Activated CD4-positive, alpha-beta memory T cell treated with anti-CD3 and anti-CD28 coated beads for 36 hours (primary cell): Measurements from ENCODE around the gene PARVA. TPM values are rescaled to one million over a fixed set of nuclear protein-coding genes. Genes with fewer than 3 reads are reported as not detected.
"Not testable (repeated sequence)": the region's sequence is repeated elsewhere in the genome, so short reads cannot be mapped to it uniquely, and the experiment has no call there.

Experiments
- CTCF ChIA-PET: fragments of 350-600 bp; sonication (Branson Sonifier 250); formaldehyde crosslinking; loops from one replicate; lab custom pipeline; 2021; ENCODE audit warnings: antibody characterized with exemption, inconsistent platforms; lab: Charles Lee
- POLR2A ChIA-PET: fragments of 350-600 bp; sonication (Branson Sonifier 250); formaldehyde crosslinking; loops from one replicate; lab custom pipeline; 2021; ENCODE audit warnings: antibody characterized with exemption; lab: Charles Lee
- DNase-seq: peaks from one replicate; pipeline ENCODE4 v3.0.0-alpha.2; 2020
- H3K27ac Mint-ChIP-seq: one replicate; pipeline ENCODE4 v1.8.0; 2021; ENCODE audit warnings: mixed read lengths
- H3K27me3 Mint-ChIP-seq: one replicate; pipeline ENCODE4 v1.8.0; 2021; ENCODE audit warnings: mixed read lengths
- H3K36me3 Mint-ChIP-seq: one replicate; pipeline ENCODE4 v1.8.0; 2021; ENCODE audit warnings: mixed read lengths
- H3K4me1 Mint-ChIP-seq: one replicate; pipeline ENCODE4 v1.8.0; 2021; ENCODE audit warnings: low read depth, mixed read lengths
- H3K4me3 Mint-ChIP-seq: one replicate; pipeline ENCODE4 v1.8.0; 2021; ENCODE audit warnings: mild to moderate bottlenecking, mixed read lengths
- H3K9me3 Mint-ChIP-seq: one replicate; pipeline ENCODE4 v1.8.0; 2021; ENCODE audit warnings: mixed read lengths
- intact Hi-C: fragments of 100-400 bp; cut with micrococcal nuclease; formaldehyde crosslinking; loops from one replicate; pipeline ENCODE4 v1.15.1; 2023
- total RNA-seq, 2 experiments: library from RNA; stranded (reverse); gene quantifications; one replicate each; pipeline ENCODE4 v1.2.3, GENCODE V29; 2021

Gene PARVA, protein sequence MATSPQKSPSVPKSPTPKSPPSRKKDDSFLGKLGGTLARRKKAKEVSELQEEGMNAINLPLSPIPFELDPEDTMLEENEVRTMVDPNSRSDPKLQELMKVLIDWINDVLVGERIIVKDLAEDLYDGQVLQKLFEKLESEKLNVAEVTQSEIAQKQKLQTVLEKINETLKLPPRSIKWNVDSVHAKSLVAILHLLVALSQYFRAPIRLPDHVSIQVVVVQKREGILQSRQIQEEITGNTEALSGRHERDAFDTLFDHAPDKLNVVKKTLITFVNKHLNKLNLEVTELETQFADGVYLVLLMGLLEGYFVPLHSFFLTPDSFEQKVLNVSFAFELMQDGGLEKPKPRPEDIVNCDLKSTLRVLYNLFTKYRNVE
- under 1 TPM; 0.33 to 0.41 TPM for total RNA-seq

DNA sequence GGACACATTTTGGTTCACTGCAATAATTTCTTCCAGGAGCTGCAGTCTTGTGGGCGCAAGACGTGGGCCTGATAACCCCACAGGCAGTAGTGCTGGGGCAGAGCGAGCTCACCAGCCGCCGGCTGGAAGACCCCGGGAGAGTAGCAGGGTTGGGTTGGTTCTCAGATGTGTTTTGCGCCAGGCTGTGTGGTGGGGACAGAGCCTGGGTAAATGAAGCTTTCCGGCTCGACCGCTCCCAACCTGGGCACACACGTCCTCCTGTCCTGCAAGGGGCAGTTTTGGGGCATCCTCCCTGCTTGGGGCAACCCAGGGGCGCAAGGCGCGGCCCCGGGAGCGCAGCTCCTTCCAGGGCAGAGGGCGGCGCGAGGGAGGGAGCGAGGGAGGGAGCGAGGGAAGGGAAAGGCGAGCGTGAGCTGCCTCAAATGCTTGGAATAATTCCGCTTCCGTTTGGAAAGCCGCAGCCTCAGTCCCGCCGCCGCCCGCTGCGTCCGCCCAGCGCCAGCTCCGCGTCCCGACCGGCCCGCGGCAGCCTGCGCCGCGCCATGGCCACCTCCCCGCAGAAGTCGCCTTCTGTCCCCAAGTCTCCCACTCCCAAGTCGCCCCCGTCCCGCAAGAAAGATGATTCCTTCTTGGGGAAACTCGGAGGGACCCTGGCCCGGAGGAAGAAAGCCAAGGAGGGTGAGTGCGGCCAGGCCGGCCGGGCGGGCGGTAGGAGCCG lies at the start of gene PARVA:
Gene PARVA, plus strand, starts transcription at position 466 of the 718 bp plus-strand sequence. Its CDS starts 77 bp downstream, at position 543.
- peaks cover 9% of the 10 kb centered on the region for H3K9me3 Mint-ChIP-seq
- intact Hi-C loops = no loop called here
- no peaks in the 10 kb centered on the region for H3K36me3 Mint-ChIP-seq
- no peak for DNase-seq
- CTCF ChIA-PET = interaction anchor here (1.1 to 1.5 kb wide), 4 partner anchors 11 to 45 kb away, joined by 3 to 8 read pairs (median 4); no protein-coding TSS in a partner anchor
- POLR2A ChIA-PET = interaction anchor here (0.8 kb wide), 1 partner anchor 12 kb away, joined by 3 read pairs; no protein-coding TSS in a partner anchor
- peak within 1 kb of the TSS; percentile 71 for H3K4me3 Mint-ChIP-seq
- no peak within 1 kb of the TSS for H3K27ac Mint-ChIP-seq
- H3K27me3 Mint-ChIP-seq = peaks cover 8% of the 10 kb centered on the region
- H3K4me1 Mint-ChIP-seq = peaks cover 9% of the 10 kb centered on the region

DNA sequence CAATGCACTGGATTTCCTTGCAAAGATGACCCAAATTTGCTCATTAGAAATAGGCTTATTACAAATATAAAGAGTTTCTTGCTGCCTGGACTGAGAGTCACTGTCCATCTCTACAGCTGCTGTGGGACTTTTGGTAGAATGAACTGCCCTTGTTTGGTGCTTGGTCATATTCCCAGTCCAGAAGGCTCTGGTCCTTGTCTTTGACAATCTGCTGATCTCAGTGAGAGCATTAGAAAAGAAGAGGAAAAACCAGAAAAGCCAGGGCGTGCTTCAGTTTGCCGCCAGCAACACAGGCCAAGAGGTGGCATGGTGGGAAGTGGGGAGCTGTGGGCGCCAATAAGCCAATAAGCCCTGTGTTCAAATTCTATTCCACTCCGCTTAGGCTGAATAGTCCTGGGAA lies 48.2 kb upstream of the PARVA start:
- Mint-ChIP-seq H3K9me3 (no peaks in the 10 kb centered on the region), H3K36me3 (no peaks in the 10 kb centered on the region), H3K4me1 (peaks cover 5% of the 10 kb centered on the region), H3K27ac (no peak overlapping the region), H3K27me3 (no peaks in the 10 kb centered on the region), H3K4me3 (no peak overlapping the region)
- intact Hi-C loops = no loop called here
- no peak for DNase-seq
- ChIA-PET POLR2A (no interaction called here), CTCF (interaction anchor here (0.8 to 6.1 kb wide), 2 partner anchors 112 to 561 kb away, joined by 3 to 112 read pairs; no protein-coding TSS in a partner anchor)

DNA sequence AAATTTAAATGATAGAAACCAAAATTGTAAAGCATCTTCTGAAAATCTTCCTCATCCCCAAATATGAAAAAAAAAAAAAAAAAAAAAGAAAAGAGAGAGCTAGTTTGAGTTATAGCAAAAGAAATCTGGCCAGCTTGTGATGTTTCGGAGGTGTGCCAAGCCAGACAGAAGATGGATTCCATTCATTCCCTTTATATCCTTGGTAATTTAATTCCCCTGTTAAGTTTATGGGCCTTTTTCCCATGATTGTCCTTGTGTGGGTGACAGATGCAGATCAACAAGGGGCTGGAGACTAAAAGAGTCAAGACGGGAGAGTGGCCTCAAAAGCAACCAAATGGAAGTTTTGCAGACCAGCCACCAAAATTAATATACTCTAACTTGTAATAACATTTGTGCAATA lies 47.6 kb upstream of the PARVA start:
- CTCF ChIA-PET = interaction anchor here (0.7 to 6.1 kb wide), 9 partner anchors 8 to 561 kb away, joined by 3 to 112 read pairs (median 4); no protein-coding TSS in a partner anchor
- H3K27ac Mint-ChIP-seq = no peak overlapping the region
- H3K27me3 Mint-ChIP-seq = no peaks in the 10 kb centered on the region
- no peak overlapping the region for H3K4me3 Mint-ChIP-seq
- H3K9me3 Mint-ChIP-seq = no peaks in the 10 kb centered on the region
- H3K36me3 Mint-ChIP-seq = no peaks in the 10 kb centered on the region
- H3K4me1 Mint-ChIP-seq = peaks cover 5% of the 10 kb centered on the region
- DNase-seq = no peak
- POLR2A ChIA-PET = no interaction called here
- intact Hi-C loops = loop anchor here (5.0 kb wide), 1 partner anchor 268 kb away; no protein-coding TSS in a partner anchor

DNA sequence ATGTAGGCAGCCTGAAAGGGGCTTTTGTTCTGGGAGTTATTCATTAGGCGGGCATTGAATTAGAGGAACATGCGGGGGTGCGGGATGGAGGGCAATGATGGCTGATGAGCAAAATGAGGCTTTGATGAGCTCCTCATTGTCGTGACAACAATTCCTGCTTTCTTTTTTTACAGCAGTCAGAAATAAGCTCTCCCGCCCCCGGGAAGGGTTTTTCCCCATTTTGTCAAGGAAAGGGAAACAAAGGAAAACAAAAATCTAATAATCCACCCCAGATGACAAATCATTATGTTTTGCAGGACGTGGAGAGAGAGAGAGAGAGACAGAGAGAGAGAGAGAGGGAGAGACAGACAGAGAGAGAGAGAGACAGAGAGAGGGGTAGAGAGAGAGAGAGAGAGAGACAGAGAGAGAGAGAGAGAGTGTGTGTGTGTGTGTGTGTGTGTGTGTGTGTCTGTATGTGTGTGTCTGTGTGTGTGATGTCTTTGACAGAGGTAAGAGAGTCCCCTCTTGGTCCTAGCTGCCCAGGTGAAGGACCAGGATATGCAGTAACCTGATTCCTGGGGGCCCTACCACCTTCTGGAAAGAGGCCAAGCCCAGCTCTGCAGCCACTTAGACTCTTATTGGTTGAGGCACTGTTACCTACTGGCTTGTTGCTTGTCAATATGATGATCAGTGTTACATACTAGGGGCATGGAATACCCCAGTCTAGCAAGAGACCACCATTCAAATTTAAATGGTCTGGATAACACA lies 46.7 kb upstream of the PARVA start:
- H3K36me3 Mint-ChIP-seq = no peaks in the 10 kb centered on the region
- DNase-seq = no peak
- CTCF ChIA-PET = interaction anchor here (0.7 to 6.1 kb wide), 38 partner anchors 9 to 1055 kb away, joined by 3 to 112 read pairs (median 4); no protein-coding TSS in a partner anchor

DNA sequence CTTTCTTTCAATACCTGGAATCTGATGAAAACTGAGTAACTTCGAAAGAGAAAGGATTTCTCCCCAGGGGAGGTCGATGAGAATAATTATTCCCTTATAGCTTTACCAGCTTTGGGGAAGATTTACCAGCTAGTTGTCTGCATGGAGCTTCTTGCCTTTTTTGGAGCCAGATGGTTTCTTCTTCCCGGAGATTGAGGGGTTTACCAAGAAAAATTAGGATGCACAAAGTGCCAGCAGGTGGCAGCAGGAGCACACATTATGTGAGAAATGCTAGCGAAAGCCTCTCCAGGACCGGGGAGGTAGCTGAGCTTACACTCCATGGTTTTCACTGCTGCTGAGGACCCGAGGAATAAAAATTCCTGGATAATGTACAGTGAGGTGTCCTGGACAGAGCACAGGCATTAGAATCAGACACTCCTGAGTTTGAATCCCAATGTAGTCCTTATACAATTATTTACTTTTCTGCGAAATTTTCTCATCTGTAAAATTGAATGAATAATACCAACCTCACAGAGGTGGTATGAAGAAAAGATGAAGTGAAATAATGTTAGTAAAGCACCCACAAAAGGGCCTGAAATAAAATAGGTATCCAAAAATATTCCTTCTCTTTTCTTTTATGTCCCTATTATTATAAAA lies 46.0 kb upstream of the PARVA start:
- DNase-seq = peak; percentile 81
- peaks cover 5% of the 10 kb centered on the region for H3K4me1 Mint-ChIP-seq
- H3K4me3 Mint-ChIP-seq = no peak overlapping the region
- peaks cover 2% of the 10 kb centered on the region for H3K9me3 Mint-ChIP-seq
- CTCF ChIA-PET = interaction anchor here (0.7 to 6.1 kb wide), 36 partner anchors 8 to 1054 kb away, joined by 3 to 112 read pairs (median 4); partner anchors contain the start of gene PARVA
- POLR2A ChIA-PET = no interaction called here
- no peaks in the 10 kb centered on the region for H3K27me3 Mint-ChIP-seq
- no peak overlapping the region for H3K27ac Mint-ChIP-seq
- intact Hi-C loops = loop anchor here (1.0 to 5.0 kb wide), 2 partner anchors 266 to 557 kb away; no protein-coding TSS in a partner anchor
- H3K36me3 Mint-ChIP-seq = no peaks in the 10 kb centered on the region

More for the DNA sequence above, 46.7 kb upstream of the PARVA start:
- peaks cover under 1% of the 10 kb centered on the region for H3K9me3 Mint-ChIP-seq
- H3K4me3 Mint-ChIP-seq = no peak overlapping the region
- H3K27ac Mint-ChIP-seq = no peak overlapping the region
- H3K27me3 Mint-ChIP-seq = no peaks in the 10 kb centered on the region
- H3K4me1 Mint-ChIP-seq = peaks cover 5% of the 10 kb centered on the region
- POLR2A ChIA-PET = interaction anchor here (0.7 kb wide), 1 partner anchor 201 kb away, joined by 4 read pairs; no protein-coding TSS in a partner anchor
- intact Hi-C loops = loop anchor here (1.0 to 5.0 kb wide), 2 partner anchors 267 to 558 kb away; no protein-coding TSS in a partner anchor

DNA sequence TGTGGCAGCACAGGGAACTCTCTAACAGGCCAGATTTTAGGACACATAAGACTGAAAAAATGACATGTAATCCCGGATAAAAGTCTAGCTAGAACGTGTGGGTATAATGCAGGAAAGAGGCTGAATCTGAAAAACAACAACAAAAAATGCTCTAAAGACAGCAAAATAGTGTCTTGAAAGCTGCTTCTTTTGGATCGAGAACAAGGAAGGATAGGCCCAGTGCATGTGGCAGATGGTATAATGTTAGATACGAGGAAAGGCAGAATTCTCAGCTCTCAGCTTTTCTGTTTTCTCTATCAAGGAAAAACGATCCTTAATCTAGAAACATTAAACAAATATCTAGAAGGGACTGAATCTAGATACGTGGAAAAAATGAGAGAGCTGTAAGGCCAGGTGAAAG lies 33.8 kb upstream of the PARVA start:
- POLR2A ChIA-PET = no interaction called here
- H3K27ac Mint-ChIP-seq = no peak overlapping the region
- H3K4me1 Mint-ChIP-seq = no peaks in the 10 kb centered on the region
- no peaks in the 10 kb centered on the region for H3K27me3 Mint-ChIP-seq
- peaks cover 4% of the 10 kb centered on the region for H3K36me3 Mint-ChIP-seq
- DNase-seq = no peak
- CTCF ChIA-PET = interaction anchor here (1.8 kb wide), 1 partner anchor 14 kb away, joined by 4 read pairs; no protein-coding TSS in a partner anchor
- intact Hi-C loops = no loop called here
- H3K4me3 Mint-ChIP-seq = no peak overlapping the region
- H3K9me3 Mint-ChIP-seq = peaks cover 5% of the 10 kb centered on the region

DNA sequence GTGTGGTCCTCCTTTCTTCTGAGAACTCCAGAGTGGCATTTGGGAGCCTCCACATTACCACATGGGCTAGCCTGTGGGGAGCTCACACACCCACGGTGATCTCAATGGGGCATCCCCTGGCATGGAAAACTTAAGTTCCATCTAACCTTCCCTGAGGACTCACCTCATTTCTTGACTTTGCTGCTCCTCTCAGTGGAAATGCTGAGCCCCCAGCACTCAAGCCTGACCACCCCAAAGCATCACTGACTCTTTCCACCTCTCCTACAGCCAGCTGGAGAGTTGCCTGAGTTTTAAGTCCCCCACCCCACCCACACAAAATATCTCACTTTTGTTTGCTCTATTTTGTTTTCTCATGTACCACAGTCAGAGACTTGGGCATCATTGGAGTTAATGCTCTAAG lies 23.8 kb upstream of the PARVA start:
- Mint-ChIP-seq H3K27ac (no peak overlapping the region), H3K9me3 (no peaks in the 10 kb centered on the region), H3K4me3 (no peak overlapping the region), H3K4me1 (peaks cover 26% of the 10 kb centered on the region), H3K27me3 (no peaks in the 10 kb centered on the region), H3K36me3 (no peaks in the 10 kb centered on the region)
- ChIA-PET CTCF (no interaction called here), POLR2A (no interaction called here)
- intact Hi-C loops = no loop called here
- no peak for DNase-seq

DNA sequence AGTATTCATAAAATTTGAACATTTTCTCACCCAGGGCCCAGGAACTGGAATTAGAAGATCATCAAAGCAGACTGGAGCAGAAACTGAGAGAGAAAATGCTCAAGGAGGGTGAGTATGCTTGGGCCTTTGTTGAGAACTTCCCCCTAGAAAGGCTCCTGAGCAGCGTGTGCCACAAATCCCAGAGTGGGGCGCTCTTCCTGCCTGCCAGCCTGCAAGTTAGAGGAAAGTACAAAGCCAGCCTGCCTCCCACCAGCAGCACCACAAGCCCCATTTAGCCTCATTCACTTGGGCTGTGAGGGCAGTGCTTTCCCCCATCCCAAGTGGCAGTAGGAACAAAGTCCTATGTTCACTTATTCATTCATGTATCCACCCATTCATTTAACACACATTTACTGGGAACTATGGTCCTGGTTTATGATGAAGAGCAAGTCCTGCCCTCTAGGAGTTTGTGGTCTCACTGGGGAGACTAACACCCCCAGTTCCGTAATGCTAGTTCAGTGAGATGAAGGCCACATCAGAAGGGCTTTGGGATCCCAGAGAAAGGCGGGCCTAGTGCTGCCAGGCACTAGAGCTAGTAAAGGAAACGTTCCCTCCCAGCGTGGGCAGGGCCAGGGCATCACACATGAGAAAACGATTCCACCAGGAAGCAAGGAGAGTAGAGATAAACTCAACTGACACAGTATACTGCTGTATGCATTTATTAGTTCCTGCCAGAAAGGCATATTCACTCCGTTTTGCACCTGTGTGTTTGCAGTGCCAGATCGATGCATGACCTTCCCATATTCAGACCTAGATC lies 22.4 kb upstream of the PARVA start:
- Mint-ChIP-seq H3K27me3 (no peaks in the 10 kb centered on the region), H3K9me3 (no peaks in the 10 kb centered on the region), H3K4me3 (no peak overlapping the region), H3K36me3 (no peaks in the 10 kb centered on the region), H3K27ac (no peak overlapping the region), H3K4me1 (peaks cover 26% of the 10 kb centered on the region)
- DNase-seq = no peak
- ChIA-PET CTCF (interaction anchor here (0.7 kb wide), 1 partner anchor 11 kb away, joined by 3 read pairs; no protein-coding TSS in a partner anchor), POLR2A (no interaction called here)
- intact Hi-C loops = no loop called here

DNA sequence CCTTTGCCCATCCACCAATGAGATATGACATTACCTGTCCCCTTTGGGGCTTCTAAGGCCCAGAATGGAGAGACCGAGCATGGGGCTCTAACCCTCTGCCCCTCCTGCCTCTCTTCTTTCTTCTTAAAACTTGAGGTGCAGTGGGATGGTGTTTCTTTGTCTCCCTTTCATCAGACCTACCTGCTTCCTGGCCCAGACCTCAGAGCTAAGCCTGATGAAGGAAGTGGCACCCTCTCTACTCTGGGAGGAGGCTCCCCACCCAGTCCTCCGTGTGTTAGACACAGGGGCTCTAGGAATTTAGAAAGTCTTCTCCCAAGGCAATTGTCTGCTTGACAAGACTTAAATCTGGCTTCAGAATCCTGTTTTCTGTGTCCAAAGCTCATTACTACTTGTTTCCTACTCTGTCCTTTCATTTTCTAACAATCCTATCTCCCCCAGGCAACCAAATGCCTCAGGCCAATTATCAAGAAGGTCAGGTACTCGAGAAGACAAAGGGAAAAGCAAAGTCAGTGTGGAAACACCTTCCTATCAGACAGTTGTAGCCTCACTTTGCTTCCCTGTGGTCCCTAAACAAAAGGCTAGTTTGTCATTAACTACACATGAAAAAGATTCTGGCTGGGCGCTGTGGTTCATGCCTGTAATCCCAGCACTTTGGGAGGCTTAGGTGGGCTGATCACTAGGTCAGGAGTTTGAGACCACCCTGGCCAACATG lies 20.3 kb upstream of the PARVA start:
- H3K36me3 Mint-ChIP-seq = no peaks in the 10 kb centered on the region
- intact Hi-C loops = no loop called here
- H3K27me3 Mint-ChIP-seq = no peaks in the 10 kb centered on the region
- H3K4me3 Mint-ChIP-seq = no peak overlapping the region
- no peaks in the 10 kb centered on the region for H3K9me3 Mint-ChIP-seq
- ChIA-PET POLR2A (no interaction called here), CTCF (interaction anchor here (1.8 kb wide), 1 partner anchor 26 kb away, joined by 6 read pairs; no protein-coding TSS in a partner anchor)
- no peak for DNase-seq
- peaks cover 32% of the 10 kb centered on the region for H3K4me1 Mint-ChIP-seq
- H3K27ac Mint-ChIP-seq = no peak overlapping the region

DNA sequence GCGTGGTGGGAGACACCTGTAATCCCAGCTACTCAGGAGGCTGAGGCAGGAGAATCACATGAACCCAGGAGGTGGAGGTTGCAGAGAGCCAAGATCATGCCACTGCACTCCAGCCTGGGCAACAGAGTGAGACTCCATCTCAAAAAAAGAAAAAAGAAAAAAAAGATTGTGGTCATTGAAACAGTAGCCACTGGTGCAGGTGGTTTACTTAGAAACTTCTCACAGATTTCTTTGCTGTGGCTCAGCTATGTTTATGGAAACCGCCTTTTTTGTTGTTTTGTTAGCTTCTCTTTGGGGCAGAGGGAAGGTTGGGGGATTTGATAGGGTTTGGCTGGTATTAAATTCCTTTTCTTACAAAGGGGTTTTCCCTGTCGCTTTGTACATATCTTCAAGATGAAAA lies 19.7 kb upstream of the PARVA start:
- H3K27ac Mint-ChIP-seq, POLR2A ChIA-PET, H3K27me3 Mint-ChIP-seq, H3K9me3 Mint-ChIP-seq, H3K4me3 Mint-ChIP-seq, DNase-seq, intact Hi-C loops, H3K36me3 Mint-ChIP-seq: not testable (repeated sequence)
- CTCF ChIA-PET = interaction anchor here (0.6 to 1.8 kb wide), 2 partner anchors 25 to 26 kb away, joined by 3 to 6 read pairs; no protein-coding TSS in a partner anchor
- H3K4me1 Mint-ChIP-seq = peaks cover 38% of the 10 kb centered on the region
